Right lobe of liver (tissue), 6 donors: Measurements from ENCODE around the gene POGK. TPM values are rescaled to one million over a fixed set of nuclear protein-coding genes. Genes with fewer than 3 reads are reported as not detected.

Experiments used
- ATAC-seq, 4 donors: fragments of 200-7000 bp; cut with Tn5 transposase; one replicate each; pipeline ENCODE4 v1.9.1; 2020; ENCODE audit warnings: mild to moderate bottlenecking in 4 of 4, moderate library complexity in 4 of 4
- DNase-seq, 3 donors: peaks; one replicate each; pipeline ENCODE4 v3.0.0-alpha.2; 2020
- H3K27ac ChIP-seq, 3 donors: fragments of 200-600 bp; one replicate each; pipeline ENCODE4 v1.8.0; 2022
- H3K27me3 ChIP-seq, 2 donors: fragments of 200-600 bp; one replicate each; pipeline ENCODE4 v1.8.0; 2022
- H3K36me3 ChIP-seq, 4 donors: fragments of 200-600 bp; sonication (generic) in 1 of 4; one replicate each; pipeline versions ENCODE4 v1.5.1 to v1.8.0; 2017 to 2022; ENCODE audit warnings: control low read depth in 1 of 4
- H3K4me1 ChIP-seq, 4 donors: fragments of 200-600 bp; sonication (generic) in 1 of 4; one replicate each; pipeline versions ENCODE4 v1.5.1 to v1.8.0; 2017 to 2022; ENCODE audit warnings: control low read depth in 1 of 4
- H3K4me3 ChIP-seq, 3 donors: fragments of 200-600 bp; one replicate each; pipeline ENCODE4 v1.8.0; 2022
- H3K9me3 ChIP-seq, 4 donors: fragments of 200-600 bp; sonication (generic) in 1 of 4; one replicate each; pipeline versions ENCODE4 v1.5.1 to v1.8.0; 2017 to 2022; ENCODE audit warnings: control low read depth in 1 of 4
- POLR2A ChIP-seq: fragments of 450-650 bp; IDR thresholded peaks from one replicate; pipeline ENCODE4 v1.6.1; 2017; ENCODE audit warnings: antibody characterized with exemption, mild to moderate bottlenecking
- WGBS: methylation state at CpG from one replicate; pipeline ENCODE4 v1.1.6; 2018; ENCODE audit warnings: low coverage, low lambda C conversion rate; ENCODE audit not compliant: insufficient coverage; ENCODE audit errors: missing lambda C conversion rate; 5-methylcytosine and 5-hydroxymethylcytosine counted together
- intact Hi-C, 2 donors: fragments of 100-400 bp; cut with DNase I; formaldehyde crosslinking; loops; one replicate each; pipeline versions ENCODE4 v1.11.2 to v1.14.1; 2022
- total RNA-seq, 6 experiments: library from RNA; depleted of rRNA in 2 of 6; stranded (reverse); fragments of >200 nt in 2 of 6; fragmentation: NEBNext Ultra II Directional in 3 of 6; extraction: Animal tissue kit (Norgen Biotek cat#: 25700) in 3 of 6; gene quantifications; one replicate each; pipeline versions ENCODE4 v1.1.0 to v1.2.4, GENCODE V29; 2016 to 2023
- TF ChIP-seq, protein P1 (sequence below), 4 donors: fragments of 200-600 bp in 3 of 4; fragments of 450-650 bp in 1 of 4; IDR thresholded peaks; one replicate each; pipeline versions ENCODE4 v1.5.1 to v1.8.0; 2016 to 2022; ENCODE audit warnings: antibody characterized with exemption in 4 of 4, mild to moderate bottlenecking in 2 of 4
- donor health status: DM: no; HTN: yes; CAD: no.
- donor health status: DM: no; HTN: no; CAD: no.
- donor health status: DM: no; HTN: no; CAD: no.
- donor health status: DM: no; HTN: yes; CAD: no.
- donor health status: DM: no; HTN: yes; CAD: no.

POGK gene
- total RNA-seq, 6 experiments from 2014 or later = 9.0 to 15.7 (median 12.3) TPM

GRCh38 chr1:166903232-166903631 lies 64.0 kb downstream of the POGK start:
- DNase-seq (no peak), ATAC-seq (peak in 1 of 4 donors; percentile 48)
- no peaks in the 10 kb centered on the region for H3K9me3 ChIP-seq
- intact Hi-C loops = no loop called here
- no peaks in the 10 kb centered on the region for H3K36me3 ChIP-seq
- no peaks in the 10 kb centered on the region for H3K27me3 ChIP-seq
- H3K4me3 ChIP-seq = no peak overlapping the region
- H3K4me1 ChIP-seq = no peaks in the 10 kb centered on the region
- WGBS = 55% methylated on average over 1 of the region's 1 CpG
- TF ChIP-seq, protein P1, sequence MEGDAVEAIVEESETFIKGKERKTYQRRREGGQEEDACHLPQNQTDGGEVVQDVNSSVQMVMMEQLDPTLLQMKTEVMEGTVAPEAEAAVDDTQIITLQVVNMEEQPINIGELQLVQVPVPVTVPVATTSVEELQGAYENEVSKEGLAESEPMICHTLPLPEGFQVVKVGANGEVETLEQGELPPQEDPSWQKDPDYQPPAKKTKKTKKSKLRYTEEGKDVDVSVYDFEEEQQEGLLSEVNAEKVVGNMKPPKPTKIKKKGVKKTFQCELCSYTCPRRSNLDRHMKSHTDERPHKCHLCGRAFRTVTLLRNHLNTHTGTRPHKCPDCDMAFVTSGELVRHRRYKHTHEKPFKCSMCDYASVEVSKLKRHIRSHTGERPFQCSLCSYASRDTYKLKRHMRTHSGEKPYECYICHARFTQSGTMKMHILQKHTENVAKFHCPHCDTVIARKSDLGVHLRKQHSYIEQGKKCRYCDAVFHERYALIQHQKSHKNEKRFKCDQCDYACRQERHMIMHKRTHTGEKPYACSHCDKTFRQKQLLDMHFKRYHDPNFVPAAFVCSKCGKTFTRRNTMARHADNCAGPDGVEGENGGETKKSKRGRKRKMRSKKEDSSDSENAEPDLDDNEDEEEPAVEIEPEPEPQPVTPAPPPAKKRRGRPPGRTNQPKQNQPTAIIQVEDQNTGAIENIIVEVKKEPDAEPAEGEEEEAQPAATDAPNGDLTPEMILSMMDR (IDR thresholded peaks at IDR 0.05) = no peak
- no peak for TF ChIP-seq POLR2A
- no peak overlapping the region for H3K27ac ChIP-seq

DNA sequence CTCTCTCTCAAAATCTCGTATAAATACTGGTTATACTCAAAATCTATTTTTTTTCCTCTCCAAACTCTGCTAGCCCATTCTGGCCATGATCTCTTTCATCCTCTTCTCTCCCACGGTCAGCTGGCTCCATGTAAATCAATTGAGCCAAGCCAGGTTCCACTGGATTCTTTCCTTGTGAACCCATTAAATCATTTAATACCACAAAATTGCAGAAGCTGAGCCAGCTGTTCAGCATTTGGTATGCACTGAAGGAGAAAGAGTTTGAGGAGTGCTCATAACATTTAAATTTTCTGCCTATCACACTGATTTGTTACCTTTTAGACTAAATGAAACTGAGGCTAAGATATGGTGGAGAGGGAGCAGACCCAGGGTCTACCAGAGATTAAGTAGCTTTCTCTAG lies 65.9 kb downstream of the POGK start:
- Histone ChIP-seq H3K4me3 (no peak overlapping the region), H3K36me3 (no peaks in the 10 kb centered on the region), H3K27ac (no peak overlapping the region), H3K9me3 (no peaks in the 10 kb centered on the region), H3K27me3 (no peaks in the 10 kb centered on the region), H3K4me1 (no peaks in the 10 kb centered on the region)
- DNase-seq = no peak
- no peak for ATAC-seq
- intact Hi-C loops = loop anchor here in 1 of 2 donors (5.0 kb wide), 1 partner anchor 157 kb away; no protein-coding TSS in a partner anchor
- WGBS = 51% methylated on average over 2 of the region's 2 CpGs
- TF ChIP-seq, protein P1 (IDR thresholded peaks at IDR 0.05) = no peak

DNA sequence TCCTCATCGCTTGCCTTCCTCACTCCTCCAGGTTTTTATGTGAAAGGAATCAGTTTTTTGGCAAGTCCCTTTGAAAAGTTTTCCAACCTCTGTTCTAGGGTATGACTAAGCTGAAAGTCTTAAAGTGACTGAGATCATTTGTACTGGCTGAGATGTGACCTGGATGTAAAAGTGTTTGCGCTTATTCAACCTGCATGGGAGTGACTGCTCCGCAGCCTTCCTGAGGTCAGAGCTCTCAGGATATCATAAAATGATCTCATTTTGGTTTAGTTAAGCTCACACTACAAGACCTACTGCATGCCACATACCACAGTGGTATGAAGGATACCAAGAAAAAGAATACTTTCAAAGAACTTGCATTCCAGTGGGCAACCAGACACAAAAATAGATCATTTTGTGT lies 66.6 kb downstream of the POGK start:
- WGBS = 77% methylated on average over 3 of the region's 3 CpGs
- TF ChIP-seq, protein P1 (IDR thresholded peaks at IDR 0.05) = no peak
- no peak for TF ChIP-seq POLR2A
- DNase-seq (no peak), ATAC-seq (no peak)
- no peak overlapping the region for H3K27ac ChIP-seq
- no peaks in the 10 kb centered on the region for H3K9me3 ChIP-seq
- no peaks in the 10 kb centered on the region for H3K36me3 ChIP-seq
- H3K4me3 ChIP-seq = no peak overlapping the region
- no peaks in the 10 kb centered on the region for H3K4me1 ChIP-seq
- H3K27me3 ChIP-seq = no peaks in the 10 kb centered on the region
- intact Hi-C loops = loop anchor here in 1 of 2 donors (5.0 kb wide), 1 partner anchor 156 kb away; no protein-coding TSS in a partner anchor

Other genes starting within 250 kb of the POGK start
- 10 to 100 TPM in 4 of 6 experiments, 1 to 10 TPM in 2; 7.3 to 16.7 (median 11.4) TPM for gene TADA1, start 36.8 kb downstream of the POGK start, total RNA-seq
- 1 to 10 TPM; 1.4 to 3.7 (median 2.2) TPM for gene ILDR2, start 136.1 kb downstream of the POGK start, total RNA-seq
- under 1 TPM in 1 of 6 experiments, not detected in 5; 0.15 TPM for gene MAEL, start 149.8 kb downstream of the POGK start, total RNA-seq